A172 (cell line): ENCODE results near the gene PSMD8. TPM values are rescaled to one million over a fixed set of nuclear protein-coding genes. Genes with fewer than 3 reads are reported as not detected.
A peak's percentile ranks its signal among the peaks of the same experiment; 100 is the strongest.
"Not testable (repeated sequence)": the region's sequence is repeated elsewhere in the genome, so short reads cannot be mapped to it uniquely, and the experiment has no call there.

ENCODE experiments used
- DNase-seq: peaks from one replicate; pipeline ENCODE4 v3.0.0-alpha.2; 2015; ENCODE audit warnings: low spot score
- total RNA-seq: library from RNA; depleted of rRNA; stranded (reverse); fragments of >200 nt; shearing (Covaris generic); gene quantifications from 2 replicates; pipeline ENCODE4 v1.2.3, GENCODE V29; 2014

The PSMD8 gene
- total RNA-seq, 1 experiment from 2014 or later = 579 TPM

DNA sequence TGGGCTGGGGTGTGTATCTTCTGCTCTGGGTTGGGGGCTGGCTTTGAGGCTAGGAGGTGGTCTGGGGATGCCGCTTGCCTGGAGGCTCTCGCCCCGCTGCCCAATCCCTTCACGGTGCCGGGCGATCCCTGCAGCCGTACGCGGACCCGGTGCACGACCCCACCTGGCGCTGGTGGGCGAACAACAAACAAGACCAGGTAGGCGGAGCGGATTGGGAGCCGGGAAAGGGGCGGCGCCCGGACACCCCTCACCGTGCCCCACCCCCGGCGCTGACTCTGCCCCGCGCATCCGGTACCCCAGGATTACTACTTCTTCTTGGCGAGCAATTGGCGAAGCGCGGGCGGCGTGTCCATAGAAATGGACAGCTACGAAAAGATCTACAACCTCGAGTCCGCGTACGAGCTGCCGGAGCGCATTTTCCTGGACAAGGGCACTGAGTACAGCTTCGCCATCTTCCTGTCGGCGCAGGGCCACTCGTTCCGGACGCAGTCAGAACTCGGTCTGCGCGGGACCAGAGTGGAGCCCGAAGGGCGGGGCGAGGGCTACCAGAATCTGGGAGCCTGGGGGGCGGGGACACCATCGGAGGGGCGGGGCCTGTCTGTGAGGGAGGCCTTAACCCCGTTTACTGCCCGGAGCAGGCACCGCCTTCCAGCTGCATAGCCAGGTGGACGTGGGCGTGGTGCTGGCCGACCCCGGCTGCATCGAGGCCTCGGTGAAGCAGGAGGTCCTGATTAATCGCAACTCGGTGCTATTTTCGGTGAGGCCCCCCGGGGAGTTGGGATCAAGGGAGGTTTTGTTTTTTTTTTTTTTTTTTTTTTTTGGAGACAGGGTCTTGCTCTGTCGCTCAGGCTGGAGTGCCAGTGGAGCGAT is 12.1 kb upstream of the PSMD8 start:
- peak; percentile 75 for DNase-seq

DNA sequence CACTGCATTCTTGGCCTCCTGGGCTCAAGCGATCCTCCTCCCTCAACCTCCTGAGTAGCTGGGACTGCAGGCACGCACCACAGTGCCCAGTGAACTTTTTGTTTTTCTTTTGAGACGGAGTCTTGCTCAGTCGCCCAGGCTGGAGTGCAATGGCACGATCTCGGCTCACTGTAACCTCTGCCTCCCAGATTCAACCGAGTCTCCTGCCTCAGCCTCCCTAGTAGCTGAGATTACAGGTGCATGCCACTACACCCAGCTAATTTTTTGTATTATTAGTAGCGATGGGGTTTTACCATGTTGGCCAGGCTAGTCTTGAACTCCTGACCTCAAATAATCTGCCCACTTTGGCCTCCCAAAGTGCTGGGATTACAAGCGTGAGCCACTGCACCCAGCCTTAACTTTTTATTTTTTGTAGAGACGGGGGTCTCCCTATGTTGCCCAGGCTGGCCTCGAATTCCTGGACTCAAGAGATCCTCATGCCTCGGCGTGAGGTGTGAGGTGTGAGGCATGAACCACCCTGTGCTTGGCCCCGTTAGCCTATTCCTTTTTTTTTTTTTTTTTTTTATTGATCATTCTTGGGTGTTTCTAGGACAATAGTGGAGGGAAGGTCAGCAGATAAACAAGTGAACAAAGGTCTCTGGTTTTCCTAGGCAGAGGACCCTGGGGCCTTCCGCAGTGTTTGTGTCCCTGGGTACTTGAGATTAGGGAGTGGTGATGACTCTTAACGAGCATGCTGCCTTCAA is 11.3 kb upstream of the PSMD8 start:
- DNase-seq = not testable (repeated sequence)

DNA sequence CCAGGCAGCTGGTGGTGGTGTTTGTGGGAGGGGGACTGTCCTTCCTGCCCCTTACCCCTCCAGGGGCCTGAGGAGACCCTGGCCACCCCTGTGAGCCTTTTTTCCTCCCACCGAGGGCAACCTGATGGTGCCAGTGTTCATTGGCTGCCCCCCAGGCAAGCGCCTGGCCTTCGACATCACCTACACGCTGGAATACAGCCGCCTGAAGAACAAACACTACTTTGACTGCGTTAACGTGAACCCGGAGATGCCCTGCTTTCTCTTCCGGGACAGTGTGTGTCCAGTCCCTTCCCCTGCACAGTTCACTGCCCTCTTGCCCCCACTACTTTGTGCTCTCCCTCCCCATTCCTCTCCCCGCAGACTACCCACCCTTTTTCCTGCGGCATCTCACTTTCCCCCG is 7.3 kb upstream of the PSMD8 start:
- DNase-seq = no peak

DNA sequence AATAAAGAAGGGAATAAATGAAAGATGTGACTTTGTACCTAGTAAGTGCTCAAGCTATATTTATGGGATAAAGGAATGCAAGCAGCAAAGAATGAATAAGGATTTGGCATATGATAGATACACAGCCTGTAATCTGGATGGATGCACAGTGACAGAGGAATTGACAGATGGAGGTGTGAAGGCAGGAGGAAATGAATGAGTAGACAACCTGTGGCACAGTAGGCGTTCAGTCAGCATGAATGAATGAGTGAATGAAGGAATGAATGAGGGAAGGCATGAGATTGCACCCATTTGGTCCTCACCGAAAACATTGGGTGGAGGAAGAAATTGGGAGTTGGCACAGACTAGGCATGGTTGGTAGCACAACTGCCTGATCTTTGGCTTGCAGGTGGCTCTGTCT is 4.8 kb upstream of the PSMD8 start:
- DNase-seq = no peak

DNA sequence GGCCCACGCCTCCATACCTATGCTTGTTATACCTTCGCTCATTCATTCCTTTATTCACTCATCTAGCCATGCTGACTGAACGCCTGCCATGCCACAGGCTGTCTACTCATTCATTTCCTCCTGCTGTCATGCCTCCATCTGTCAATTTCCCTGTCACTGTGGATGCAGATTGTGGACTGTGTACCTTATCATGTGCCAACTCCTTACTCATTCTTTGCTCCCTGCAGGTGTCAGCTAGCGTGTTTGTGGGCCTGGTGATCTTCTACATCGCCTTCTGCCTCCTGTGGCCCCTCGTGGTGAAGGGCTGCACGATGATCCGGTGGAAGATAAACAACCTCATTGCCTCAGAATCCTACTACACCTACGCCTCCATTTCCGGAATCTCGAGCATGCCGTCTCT is 4.1 kb upstream of the PSMD8 start:
- DNase-seq = no peak

DNA sequence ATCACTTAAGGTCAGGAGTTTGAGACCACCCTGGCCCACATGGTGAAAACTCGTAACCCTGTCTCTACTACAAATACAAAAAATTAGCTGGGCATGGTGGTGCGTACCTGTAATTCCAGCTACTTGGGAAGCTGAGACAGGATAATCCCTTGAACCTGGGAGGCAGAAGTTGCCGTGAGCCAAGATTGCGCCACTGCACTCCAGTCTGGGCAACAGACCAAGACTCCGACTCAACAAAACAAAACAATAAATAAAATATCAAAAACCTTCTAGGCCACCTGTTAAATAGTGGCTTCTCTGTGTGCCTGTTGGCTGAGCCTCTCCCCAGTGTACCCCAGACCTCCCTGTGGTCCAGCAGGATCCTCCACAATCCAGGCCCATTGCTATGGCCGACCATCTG is 3.3 kb upstream of the PSMD8 start:
- DNase-seq = no peak

DNA sequence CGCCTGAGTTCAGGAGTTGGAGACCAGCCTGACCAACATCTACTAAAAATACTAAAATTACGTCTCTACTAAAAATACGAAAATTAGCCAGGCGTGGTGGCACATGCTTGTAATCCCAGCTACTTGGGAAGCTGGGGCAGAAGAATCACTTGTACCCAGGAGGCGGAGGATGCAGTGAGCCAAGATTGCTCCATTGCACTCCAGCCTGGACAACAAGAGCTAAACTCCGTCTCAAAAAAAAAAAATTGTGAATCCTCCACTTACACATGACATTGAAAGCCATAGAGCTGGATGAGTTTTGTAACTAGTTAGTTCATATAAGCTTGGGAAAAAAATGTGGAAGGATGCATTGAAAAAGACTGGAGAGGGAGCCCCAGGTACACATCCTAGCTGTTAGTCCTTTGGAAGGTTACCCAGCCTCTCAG is 452 bp upstream of the PSMD8 start:
- no peak for DNase-seq

DNA sequence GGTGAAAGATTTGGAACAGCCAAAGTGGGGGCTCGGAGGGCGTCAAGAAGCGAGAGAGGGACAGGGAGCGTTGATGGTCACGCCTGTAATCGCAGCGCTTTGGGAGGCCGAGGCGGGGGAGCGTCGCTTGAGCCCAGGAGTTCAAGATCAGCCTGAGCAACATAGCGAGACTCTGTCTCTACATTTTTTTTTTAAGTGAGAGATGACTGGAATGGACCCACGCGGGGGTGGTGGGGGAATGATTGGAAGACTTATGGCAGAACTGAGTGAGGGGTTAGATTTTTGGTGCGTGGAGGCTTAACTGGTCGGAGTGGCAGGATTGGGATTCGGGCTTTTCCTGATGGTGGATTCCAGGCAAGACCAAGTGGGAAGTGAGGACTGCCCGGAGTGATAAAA is 725 bp downstream of the PSMD8 start:
- DNase-seq = peak; percentile 32

DNA sequence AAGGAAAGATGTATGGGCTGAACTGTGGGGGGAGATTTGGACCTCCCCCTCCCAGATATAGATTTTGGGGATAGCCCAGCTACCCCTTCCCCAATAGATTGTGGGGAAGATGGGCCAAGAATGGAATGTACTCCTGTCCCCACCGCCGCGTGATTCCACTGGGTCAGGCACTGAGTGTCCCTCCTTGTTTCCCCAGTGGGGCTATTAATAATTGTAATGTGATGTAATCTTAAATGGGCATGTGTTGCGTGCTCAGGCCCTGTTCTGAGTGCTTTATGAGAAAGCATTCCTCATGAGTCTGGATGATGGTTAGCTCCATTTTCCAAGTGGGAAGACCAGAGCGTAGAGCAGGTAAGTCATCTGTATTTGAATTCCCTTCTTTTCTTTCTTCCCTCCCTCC is 1.4 kb downstream of the PSMD8 start:
- DNase-seq = no peak

DNA sequence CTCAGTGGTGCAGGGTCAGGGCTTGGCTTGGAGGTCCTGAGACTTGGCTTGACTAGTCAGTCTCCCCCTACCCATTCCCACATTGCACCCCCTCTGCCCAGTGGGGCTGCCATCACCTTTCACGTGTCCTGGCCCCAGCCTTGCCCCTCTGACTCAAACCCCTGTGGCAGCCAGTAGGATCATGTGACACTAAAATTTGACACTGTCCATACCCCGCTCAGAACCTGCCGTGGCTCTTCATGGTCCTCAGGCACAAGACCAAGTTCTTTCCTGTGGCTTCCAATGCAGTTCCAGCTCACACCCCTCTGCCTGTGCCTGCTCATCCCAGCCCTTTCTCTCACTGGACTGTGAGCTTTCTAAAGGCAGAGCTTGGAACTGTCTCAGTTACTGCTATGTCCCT is 2.2 kb downstream of the PSMD8 start:
- DNase-seq = no peak

DNA sequence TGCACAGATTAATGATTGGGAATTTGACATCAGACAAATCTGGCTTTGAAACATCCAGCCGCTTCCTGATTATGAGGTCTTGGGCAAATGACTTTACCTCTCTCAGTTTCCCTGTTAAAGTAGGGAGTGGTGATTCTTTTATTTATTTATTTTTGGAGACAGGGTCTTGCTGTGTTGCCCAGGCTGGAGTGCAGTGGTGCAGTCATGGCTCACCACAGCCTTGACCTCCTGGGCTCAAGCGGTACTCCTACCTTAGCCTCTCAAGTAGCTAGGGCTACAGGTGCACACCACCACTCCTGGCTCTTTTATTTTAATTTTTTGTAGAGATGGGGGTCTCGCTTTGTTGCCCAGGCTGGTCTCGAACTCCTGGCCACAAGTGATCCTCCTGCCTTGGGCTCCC is 2.7 kb downstream of the PSMD8 start:
- no peak for DNase-seq

DNA sequence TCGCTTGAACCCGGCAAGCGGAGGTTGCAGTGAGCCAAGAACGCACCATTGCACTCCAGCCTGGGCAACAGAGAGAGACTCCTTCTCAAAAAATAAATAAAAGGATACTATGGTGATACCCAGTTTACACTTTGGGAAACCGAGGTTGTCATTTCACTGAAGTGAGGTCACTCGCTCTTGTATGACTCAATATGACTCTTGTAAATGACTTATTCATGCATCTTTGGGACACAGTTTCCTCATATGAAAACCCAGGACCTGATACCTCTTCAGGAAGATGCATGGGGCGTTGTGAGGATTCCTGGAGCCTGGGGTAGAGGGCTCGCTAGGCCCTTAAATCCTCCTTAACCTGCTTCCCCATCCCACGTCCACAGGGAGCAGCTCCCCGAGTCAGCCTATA is 4.5 kb downstream of the PSMD8 start:
- DNase-seq = no peak

DNA sequence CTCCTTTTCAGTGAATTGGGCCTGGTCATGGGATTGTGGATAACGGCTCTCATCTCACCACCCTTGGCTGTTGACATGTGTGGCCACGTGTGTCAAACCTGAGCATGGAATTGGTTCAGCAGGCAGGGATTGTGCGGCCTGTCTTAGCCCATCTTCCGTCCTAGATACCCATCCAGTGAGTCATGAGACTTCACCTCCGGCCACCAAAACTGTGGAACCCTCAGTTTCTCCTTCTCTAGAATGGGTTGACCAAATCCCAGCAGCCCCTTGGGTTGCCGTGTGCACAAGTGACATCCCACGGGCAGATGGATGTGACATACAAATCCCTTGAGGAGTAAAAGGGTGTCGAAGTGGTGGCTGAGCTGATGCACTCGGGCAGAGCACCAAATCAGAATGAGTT is 6.8 kb downstream of the PSMD8 start:
- DNase-seq = no peak

DNA sequence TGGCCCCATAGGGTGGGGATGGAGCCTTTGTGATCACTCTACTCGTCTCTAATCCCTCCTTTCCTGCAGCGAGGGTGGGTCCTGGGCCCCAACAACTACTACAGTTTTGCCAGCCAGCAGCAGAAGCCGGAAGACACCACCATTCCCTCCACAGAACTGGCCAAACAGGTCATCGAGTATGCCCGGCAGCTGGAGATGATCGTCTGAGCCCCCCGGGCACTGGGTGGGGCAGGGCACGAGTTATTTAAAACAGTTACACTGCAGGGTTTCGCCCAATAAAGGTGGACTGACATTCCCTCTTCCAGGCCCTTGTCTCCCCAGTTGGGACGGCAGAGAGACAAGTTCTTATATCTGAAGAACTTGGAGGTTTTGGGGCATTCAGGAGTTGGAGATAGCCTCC is 8.8 kb downstream of the PSMD8 start:
- DNase-seq = no peak

DNA sequence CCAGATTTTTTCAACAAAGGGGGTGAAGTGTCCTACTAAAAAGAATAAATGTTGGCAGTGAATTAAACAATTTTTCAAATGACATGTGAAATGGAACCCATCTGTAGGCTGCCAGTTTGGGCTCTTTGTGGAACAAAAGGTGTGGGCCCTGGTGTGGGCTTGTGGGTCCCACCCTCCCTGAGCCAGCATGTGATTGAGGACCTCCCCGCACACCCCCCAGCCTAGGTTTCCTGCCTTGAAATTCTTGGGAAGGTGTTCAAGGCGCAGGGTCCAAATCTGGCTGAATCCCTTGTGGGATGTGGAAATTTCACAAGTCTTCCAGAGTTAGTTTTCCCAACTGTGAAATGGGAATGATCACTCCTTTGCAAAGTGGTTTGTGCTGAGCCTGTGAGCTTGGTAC is 9.4 kb downstream of the PSMD8 start:
- no peak for DNase-seq

DNA sequence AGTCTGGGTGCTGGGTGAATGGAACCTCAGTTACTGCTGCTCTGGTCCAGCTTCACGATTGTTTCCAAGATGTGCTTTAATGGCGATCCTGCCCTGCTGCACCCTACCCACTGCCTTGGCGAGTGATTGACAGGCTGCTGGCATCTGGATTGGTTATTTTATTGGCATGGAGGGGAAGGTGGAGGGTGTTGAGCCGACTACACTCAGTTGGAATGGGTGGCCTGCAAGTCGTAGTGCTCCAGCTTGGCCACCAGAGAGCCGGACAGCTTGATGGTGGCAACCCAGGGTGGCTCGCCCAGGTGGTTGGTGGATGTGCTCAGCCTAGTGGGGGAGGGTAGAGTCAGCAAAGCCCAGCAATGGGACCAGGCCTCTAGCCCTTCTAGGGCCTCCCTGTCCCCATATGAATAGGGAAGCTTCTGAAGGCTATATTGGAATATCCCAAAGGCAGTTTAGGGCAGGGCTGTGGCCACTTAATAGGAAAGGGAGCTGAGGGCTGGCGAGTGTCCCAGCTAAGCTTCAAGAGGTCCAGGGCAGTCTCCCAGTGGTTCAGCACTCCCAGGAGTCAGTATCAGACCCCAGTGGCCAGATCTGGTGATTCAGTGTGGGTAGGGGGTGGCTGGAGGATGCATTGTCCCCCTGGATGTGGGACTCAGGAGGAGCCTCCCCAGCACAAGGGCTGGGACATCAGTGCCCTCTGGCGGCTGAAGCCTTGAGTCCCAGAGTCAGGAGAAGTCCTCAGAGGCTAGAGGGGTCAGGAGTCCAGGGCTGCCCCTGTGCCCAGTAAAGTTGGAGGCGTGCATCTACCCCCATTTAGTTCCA is 10.0 kb downstream of the PSMD8 start:
- no peak for DNase-seq

DNA sequence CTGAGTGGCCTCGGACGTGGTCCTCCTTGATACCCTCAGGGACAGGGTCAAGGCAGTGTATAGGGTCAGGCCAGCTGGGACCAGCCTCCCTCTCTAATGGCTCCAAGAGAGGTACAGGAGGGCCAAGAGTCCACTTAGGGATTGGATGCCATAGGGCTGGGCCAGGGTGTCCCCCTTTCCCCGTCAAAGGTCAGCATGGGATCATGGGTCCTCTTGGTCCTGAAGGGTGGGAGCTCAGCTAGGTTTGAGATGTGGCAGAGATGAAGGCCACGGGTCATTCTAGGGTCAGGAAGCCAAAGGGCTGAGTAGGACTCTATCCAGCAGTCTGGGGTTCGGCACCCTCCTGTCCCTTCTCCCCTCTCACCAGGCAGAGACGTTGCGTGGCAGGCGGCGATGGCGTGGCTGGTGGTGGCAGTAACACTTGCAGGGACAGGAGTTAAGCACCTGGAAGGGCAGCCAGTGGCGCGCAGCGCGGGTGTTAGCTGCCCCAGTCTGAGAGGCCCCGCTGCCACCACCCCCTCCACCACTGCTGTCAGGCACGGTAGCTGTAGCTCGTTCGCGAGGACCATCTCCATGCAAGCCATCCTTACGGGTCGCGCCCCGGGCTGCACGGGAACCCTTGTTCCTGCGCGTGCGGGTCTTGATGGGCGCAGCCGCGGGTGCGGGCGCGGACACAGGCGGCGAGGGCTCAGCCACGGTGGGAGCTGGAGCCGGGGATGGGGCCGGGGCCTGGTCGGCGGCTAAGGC is 10.9 kb downstream of the PSMD8 start:
- DNase-seq = no peak

DNA sequence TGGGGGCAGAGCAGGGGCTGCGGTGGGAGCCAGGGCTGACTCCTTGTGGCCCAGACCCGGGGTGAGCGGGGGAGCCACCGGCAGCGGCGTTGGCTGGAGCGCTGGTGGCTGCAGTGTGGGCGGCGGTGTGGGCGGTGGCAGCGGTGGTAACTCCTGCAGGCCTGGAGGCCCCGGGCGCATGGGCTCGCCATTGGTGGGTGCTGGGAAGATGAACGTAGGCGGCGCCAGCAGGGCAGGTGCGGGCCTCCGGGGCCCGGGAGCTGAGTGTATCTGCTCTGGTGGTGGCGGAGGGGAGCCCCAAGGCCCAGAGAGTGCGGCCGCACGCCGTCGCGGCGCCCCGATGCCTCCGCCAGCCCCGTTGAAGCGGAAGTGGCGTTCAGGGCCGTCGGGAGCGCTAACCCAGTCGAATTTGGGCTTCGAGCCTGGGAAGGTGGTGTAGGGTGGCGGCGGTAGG is 11.5 kb downstream of the PSMD8 start:
- no peak for DNase-seq

DNA sequence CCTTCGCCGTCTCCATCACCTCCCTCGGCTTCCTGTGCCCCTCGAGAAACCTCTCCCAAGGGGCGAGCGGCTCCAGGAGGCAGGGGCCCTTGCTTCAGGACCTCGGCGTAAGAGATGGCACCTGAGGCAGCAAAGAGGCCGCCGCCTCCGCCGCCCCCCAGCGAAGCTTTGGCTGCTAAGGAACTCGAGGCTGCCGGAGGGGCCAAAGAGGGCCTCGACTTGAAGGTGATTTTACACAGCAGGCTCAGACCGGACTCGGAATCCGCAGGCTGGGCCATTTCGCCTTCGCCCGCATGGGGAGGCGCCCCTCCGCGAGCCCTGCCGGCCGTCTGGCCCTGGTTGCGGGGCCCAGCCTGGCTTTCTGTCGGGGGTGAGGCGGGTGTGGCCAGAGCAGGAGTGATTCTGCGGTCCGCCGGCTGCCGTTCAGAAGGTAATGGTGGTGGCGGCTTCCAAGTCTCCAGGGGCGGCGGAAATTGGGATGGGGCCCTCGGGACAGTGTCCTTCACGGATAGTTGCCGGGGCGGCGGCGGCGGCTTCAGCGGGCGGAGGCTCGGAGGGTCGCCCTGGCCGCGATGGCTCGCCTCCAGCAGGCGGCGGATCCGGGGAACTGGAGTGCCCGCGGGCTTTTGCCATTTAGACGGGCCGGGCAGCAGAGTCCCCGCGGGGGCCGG is 12.1 kb downstream of the PSMD8 start:
- no peak for DNase-seq

DNA sequence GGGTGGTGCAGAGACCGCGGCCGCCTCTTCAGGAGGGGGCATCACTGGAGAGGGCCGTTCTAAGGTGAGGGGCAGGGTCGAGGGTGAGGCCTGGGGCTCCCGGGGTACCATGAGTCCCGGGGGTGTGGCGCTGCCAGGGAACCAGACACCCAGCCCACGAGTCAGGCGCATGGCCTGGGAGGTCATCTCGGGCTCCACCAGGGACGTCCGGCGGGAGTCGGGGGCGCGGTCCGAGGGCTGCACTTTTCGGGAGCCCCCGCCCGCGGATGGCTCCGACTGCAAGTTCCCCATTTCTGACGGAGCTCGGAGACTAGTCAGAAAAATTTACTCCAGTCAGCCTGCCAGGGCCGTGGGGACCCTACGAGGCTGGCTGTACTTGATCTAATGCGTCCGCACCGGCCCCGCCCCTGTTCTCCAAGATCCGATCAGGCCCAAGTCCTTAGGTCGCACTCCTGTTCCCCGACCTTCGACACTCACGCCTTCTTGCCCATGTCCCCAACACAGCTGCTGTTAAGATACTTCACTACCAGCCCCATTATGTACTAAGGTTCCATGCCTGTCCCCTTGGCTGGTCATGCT is 12.7 kb downstream of the PSMD8 start:
- DNase-seq = no peak
